Type B pancreatic cell (in vitro differentiated cells): ENCODE results near the gene PEF1. TPM values are rescaled to one million over a fixed set of nuclear protein-coding genes. Genes with fewer than 3 reads are reported as not detected.

Source experiments
- DNase-seq: peaks from one replicate; pipeline ENCODE4 v3.0.0; 2021; ENCODE audit warnings: mixed read lengths; ENCODE audit not compliant: unreplicated experiment; ENCODE audit errors: extremely low spot score
- H3K27ac Mint-ChIP-seq: 2 replicates; pipeline ENCODE4 v1.8.0; 2021; ENCODE audit warnings: mild to moderate bottlenecking, mixed read lengths
- H3K27me3 Mint-ChIP-seq: 2 replicates; pipeline ENCODE4 v1.8.0; 2021; ENCODE audit warnings: mixed read lengths
- H3K36me3 Mint-ChIP-seq: 2 replicates; pipeline ENCODE4 v1.8.0; 2021; ENCODE audit warnings: mixed read lengths
- H3K4me1 Mint-ChIP-seq: one replicate; pipeline ENCODE4 v1.8.0; 2021; ENCODE audit warnings: mixed read lengths; ENCODE audit not compliant: unreplicated experiment
- H3K4me3 Mint-ChIP-seq: 2 replicates; pipeline ENCODE4 v1.8.0; 2021; ENCODE audit warnings: mild to moderate bottlenecking, mixed read lengths
- H3K9me3 Mint-ChIP-seq: 2 replicates; pipeline ENCODE4 v1.8.0; 2021; ENCODE audit warnings: mixed read lengths
- total RNA-seq: library from RNA; stranded (reverse); gene quantifications from 2 replicates; pipeline ENCODE4 v1.2.1, GENCODE V29; 2021; ENCODE audit warnings: low replicate concordance
- TF ChIP-seq, protein P1 (sequence below): fragments of 200-600 bp; sonication (generic); conservative IDR thresholded peaks from 2 replicates; pipeline ENCODE4 v1.5.0; 2021; ENCODE audit warnings: antibody characterized with exemption, mild to moderate bottlenecking

PEF1 gene
- total RNA-seq, 1 donor from 2014 or later, result 45.2 TPM

DNA sequence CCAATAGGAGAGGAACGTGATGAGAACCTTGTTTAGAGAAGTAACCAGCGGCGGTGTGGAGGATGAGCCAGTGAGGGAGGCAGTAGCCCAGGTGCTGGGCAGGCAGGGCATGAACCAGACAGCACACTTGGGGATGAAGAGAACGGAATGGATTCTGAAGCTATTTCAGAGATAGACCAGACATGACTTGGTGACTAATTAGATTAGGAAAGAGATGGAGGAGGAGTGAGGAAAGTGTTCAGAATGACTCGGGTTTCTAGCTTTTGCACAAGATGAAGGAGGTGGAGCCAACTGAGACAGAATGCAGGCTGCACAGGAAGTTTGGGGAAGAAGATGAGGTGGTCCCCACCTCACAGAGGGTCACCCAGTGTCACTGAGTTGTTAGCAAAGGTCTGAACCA, 5.1 kb downstream of the PEF1 start:
- Mint-ChIP-seq H3K27me3 (no peaks in the 10 kb centered on the region), H3K9me3 (no peaks in the 10 kb centered on the region), H3K4me3 (no peak overlapping the region), H3K4me1 (peaks cover 23% of the 10 kb centered on the region), H3K27ac (no peak overlapping the region), H3K36me3 (no peaks in the 10 kb centered on the region)
- DNase-seq, result no peak
- TF ChIP-seq, protein P1, sequence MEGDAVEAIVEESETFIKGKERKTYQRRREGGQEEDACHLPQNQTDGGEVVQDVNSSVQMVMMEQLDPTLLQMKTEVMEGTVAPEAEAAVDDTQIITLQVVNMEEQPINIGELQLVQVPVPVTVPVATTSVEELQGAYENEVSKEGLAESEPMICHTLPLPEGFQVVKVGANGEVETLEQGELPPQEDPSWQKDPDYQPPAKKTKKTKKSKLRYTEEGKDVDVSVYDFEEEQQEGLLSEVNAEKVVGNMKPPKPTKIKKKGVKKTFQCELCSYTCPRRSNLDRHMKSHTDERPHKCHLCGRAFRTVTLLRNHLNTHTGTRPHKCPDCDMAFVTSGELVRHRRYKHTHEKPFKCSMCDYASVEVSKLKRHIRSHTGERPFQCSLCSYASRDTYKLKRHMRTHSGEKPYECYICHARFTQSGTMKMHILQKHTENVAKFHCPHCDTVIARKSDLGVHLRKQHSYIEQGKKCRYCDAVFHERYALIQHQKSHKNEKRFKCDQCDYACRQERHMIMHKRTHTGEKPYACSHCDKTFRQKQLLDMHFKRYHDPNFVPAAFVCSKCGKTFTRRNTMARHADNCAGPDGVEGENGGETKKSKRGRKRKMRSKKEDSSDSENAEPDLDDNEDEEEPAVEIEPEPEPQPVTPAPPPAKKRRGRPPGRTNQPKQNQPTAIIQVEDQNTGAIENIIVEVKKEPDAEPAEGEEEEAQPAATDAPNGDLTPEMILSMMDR, result no peak

DNA sequence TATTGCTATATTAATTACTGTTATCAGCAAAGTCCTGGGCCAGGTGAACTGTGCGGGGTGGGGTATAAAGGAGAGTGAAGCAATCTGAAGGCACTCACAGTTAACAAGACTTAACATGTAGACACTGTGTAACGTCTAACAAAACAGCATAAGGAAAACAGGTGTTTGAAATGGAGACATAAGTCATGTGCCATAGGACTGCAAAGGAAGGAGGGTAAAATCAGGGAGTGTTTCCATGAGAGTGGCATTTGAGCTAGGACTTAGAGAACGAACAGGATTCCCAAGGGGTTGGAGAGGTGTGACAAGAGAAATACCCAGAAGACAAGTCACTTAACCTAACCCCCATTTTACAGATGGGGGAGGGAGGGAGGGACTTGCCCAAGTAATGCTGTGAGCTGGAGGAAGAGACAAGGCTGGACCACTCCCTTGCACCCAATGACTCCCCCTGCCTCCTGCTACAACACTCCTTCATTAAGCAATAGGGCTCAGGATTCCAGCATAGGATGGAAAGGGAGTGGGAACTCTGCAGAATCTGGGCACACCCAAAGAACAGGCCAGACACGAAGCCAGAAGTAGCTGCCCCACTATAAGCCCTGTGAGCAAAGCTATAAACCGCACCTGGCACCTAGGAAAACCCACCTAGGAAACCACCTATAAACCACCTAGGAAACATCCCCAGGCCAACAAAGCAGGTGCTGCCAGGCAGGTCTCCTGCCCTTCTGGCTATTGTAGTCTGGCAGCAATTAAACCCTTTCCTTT, 6.6 kb downstream of the PEF1 start:
- H3K27me3 Mint-ChIP-seq, result no peaks in the 10 kb centered on the region
- DNase-seq, result no peak
- H3K27ac Mint-ChIP-seq, result peak overlapping the region; percentile 66
- H3K4me3 Mint-ChIP-seq, result no peak overlapping the region
- H3K4me1 Mint-ChIP-seq, result peaks cover 16% of the 10 kb centered on the region
- no peaks in the 10 kb centered on the region for H3K9me3 Mint-ChIP-seq
- no peaks in the 10 kb centered on the region for H3K36me3 Mint-ChIP-seq
- TF ChIP-seq, protein P1, result no peak

DNA sequence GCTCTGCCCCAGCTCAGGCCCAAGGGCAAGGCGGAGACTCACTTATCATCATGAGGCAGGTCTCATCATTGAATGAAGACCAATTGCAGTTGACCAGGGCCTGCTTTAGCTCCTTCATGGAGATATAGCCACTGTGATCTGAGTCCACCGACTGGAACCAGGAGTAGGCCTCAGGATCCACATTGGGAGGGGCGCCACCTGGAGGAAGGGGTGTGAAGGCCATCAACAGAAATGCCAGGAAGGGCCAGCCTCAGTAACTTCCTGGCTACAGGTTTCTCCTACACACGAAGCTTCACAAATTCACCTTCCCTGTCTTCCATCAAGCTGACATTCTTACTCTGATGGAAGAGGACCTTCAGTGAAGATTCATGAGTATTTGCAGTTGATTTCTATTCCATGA, 11.6 kb downstream of the PEF1 start:
- no peak for DNase-seq
- Mint-ChIP-seq H3K27ac (peak overlapping the region; percentile 41), H3K4me3 (no peak overlapping the region), H3K36me3 (peaks cover 4% of the 10 kb centered on the region), H3K4me1 (peaks cover 10% of the 10 kb centered on the region), H3K27me3 (no peaks in the 10 kb centered on the region), H3K9me3 (no peaks in the 10 kb centered on the region)
- TF ChIP-seq, protein P1, result peak; percentile 55

DNA sequence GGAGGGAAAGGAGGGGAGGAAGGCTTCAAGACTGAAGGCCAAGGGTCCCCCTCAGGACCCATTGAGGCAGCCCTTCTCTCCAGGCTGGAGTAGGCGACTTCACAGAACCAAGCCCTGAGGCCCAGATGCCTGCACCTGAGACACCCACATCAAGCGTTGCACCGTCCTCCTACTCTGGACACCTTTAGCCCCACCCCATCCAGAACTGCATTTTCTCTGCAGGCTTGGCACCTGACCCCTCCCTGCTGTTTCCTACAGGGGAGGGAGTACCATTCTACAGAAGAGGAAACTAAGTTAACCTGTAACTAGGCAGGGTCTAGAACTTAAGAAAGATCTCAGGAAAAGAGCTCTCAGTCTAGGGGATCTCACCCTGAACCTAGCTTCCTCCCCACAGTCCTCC, 12.0 kb downstream of the PEF1 start:
- Mint-ChIP-seq H3K36me3 (peaks cover 4% of the 10 kb centered on the region), H3K4me1 (peaks cover 6% of the 10 kb centered on the region), H3K9me3 (no peaks in the 10 kb centered on the region), H3K27ac (peak overlapping the region; percentile 41), H3K4me3 (no peak overlapping the region), H3K27me3 (no peaks in the 10 kb centered on the region)
- no peak for DNase-seq
- TF ChIP-seq, protein P1, result no peak

DNA sequence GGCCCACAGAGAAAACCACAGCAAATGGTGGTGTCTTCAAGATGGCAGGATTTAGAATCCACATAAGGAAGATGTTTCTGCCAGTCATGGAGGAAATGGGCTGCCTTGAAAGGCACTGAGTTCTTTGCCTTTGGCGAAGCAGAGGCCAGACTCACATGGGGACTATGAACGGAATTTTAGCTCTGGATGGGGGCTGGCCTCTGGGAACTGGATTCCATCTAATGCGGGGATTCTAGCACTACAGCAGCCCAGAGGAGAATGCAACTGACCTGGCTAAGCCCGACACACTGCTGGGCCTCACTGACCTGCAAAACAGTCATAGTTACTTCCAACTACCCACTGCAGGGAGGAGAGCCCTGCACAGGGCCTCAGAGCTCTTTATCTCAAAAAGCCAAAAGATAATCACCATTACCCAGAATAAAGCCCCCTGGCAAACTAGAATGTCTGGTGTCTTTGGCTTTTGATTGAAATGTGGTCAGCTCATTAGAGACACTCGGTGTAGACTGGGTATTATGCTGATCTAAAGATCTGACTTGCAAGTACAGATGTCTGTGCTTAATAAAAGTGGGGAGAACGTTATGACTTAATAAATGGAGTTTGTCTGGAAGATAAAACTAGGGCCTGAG, 15.6 kb downstream of the PEF1 start:
- no peak overlapping the region for H3K27ac Mint-ChIP-seq

More for the DNA sequence above, 15.6 kb downstream of the PEF1 start:
- no peak for DNase-seq
- H3K4me3 Mint-ChIP-seq, result no peak overlapping the region
- TF ChIP-seq, protein P1, result no peak
- peaks cover 8% of the 10 kb centered on the region for H3K4me1 Mint-ChIP-seq
- no peaks in the 10 kb centered on the region for H3K9me3 Mint-ChIP-seq
- H3K36me3 Mint-ChIP-seq, result peaks cover 4% of the 10 kb centered on the region
- H3K27me3 Mint-ChIP-seq, result no peaks in the 10 kb centered on the region
